ENCODE data around the gene RNF168. TPM values are rescaled to one million over a fixed set of nuclear protein-coding genes. Genes with fewer than 3 reads are reported as not detected.

Gene RNF168
- total and polyA plus RNA-seq, 7 experiments from 2014 or later = 8.5 to 55.9 (median 29.4) TPM

DNA sequence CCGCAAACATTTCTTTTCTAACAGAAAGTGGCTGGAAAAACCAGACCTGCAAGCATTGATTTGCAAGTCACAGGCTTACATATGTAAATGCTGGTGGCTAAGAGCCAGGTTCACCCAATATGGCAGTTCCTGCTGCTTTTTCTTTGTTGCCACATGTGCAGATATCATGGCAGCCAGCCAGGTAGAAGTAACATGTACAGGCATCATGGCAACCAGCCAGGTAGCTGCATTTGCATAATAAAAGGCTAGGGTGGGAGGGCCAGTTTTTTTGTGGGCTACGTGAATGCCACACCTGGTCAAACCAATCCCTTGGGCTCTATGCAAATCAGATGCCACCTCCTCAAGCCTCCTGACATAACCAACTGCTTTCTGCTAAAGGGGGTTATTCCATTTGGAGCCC, 14.4 kb upstream of the RNF168 start:
- no peak overlapping the region for H3K27ac ChIP-seq (ENCODE audit: low read depth, low read length)
- Mint-ChIP-seq H3K4me1 (no peaks in the 10 kb centered on the region), H3K27me3 (peaks cover 0 to 6% (median 0%) of the 10 kb centered on the region in 5 donors), H3K4me3 (no peak overlapping the region), H3K9me3 (peaks cover 14 to 80% (median 53%) of the 10 kb centered on the region in 11 donors), H3K27ac (no peak overlapping the region), H3K36me3 (peaks cover 4 to 28% (median 15%) of the 10 kb centered on the region in 5 donors)
- intact Hi-C loops (cut with micrococcal nuclease) = loop anchor here in 1 of 2 donors (2.0 kb wide), 1 partner anchor 31 kb away; no protein-coding TSS in a partner anchor
- peaks cover 0 to 53% (median 19%) of the 10 kb centered on the region in 3 experiments for H3K9me3 ChIP-seq (ENCODE audit: control insufficient read depth in 2 of 3, low read length in 3 of 3)
- DNase-seq = no peak
- H3K4me1 ChIP-seq (ENCODE audit: control insufficient read depth in 2 of 2, insufficient read depth in 2 of 2, low read length in 2 of 2) = no peaks in the 10 kb centered on the region
- no peak for ATAC-seq
- no peak overlapping the region for H3K4me3 ChIP-seq (ENCODE audit: low read length)
- no peaks in the 10 kb centered on the region for H3K36me3 ChIP-seq (ENCODE audit: control insufficient read depth in 2 of 3, insufficient read depth in 3 of 3, low read length in 3 of 3)
- ChIA-PET CTCF (interaction anchor here (1.6 kb wide), 1 partner anchor 11 kb away, joined by 4 read pairs; no protein-coding TSS in a partner anchor), POLR2A (no interaction called here)
- H3K27me3 ChIP-seq (ENCODE audit: control insufficient read depth in 2 of 2, insufficient read depth in 2 of 2, low read length in 2 of 2) = no peaks in the 10 kb centered on the region

- no peak overlapping the region for H3K27ac Mint-ChIP-seq
- peaks cover 10 to 74% (median 48%) of the 10 kb centered on the region in 11 donors for H3K9me3 Mint-ChIP-seq
- H3K9me3 ChIP-seq (ENCODE audit: control insufficient read depth in 2 of 3, low read length in 3 of 3) = peaks cover 0 to 50% (median 19%) of the 10 kb centered on the region in 3 experiments
- no peaks in the 10 kb centered on the region for H3K27me3 ChIP-seq (ENCODE audit: control insufficient read depth in 2 of 2, insufficient read depth in 2 of 2, low read length in 2 of 2)
- ATAC-seq = no peak
- H3K4me1 ChIP-seq (ENCODE audit: control insufficient read depth in 2 of 2, insufficient read depth in 2 of 2, low read length in 2 of 2) = no peaks in the 10 kb centered on the region
- DNase-seq = no peak
- no peak overlapping the region for H3K4me3 Mint-ChIP-seq
- POLR2A ChIA-PET = interaction anchor here (0.6 kb wide), 1 partner anchor 282 kb away, joined by 3 read pairs; no protein-coding TSS in a partner anchor
- peaks cover 4 to 24% (median 15%) of the 10 kb centered on the region in 5 donors for H3K36me3 Mint-ChIP-seq
- peaks cover 0 to under 1% (median 0%) of the 10 kb centered on the region in 7 donors for H3K4me1 Mint-ChIP-seq
- CTCF ChIA-PET = interaction anchor here (0.5 to 1.6 kb wide), 4 partner anchors 12 to 263 kb away, joined by 3 to 8 read pairs (median 4); no protein-coding TSS in a partner anchor
- H3K36me3 ChIP-seq (ENCODE audit: control insufficient read depth in 2 of 3, insufficient read depth in 3 of 3, low read length in 3 of 3) = no peaks in the 10 kb centered on the region
- intact Hi-C loops (cut with micrococcal nuclease) = no loop called here
- peaks cover 0 to 6% (median 0%) of the 10 kb centered on the region in 5 donors for H3K27me3 Mint-ChIP-seq
- H3K27ac ChIP-seq (ENCODE audit: low read depth, low read length) = no peak overlapping the region
- H3K4me3 ChIP-seq (ENCODE audit: low read length) = no peak overlapping the region
Measured at GRCh38 chr3:196517162-196517800, 13.7 kb upstream of the RNF168 start.

DNA sequence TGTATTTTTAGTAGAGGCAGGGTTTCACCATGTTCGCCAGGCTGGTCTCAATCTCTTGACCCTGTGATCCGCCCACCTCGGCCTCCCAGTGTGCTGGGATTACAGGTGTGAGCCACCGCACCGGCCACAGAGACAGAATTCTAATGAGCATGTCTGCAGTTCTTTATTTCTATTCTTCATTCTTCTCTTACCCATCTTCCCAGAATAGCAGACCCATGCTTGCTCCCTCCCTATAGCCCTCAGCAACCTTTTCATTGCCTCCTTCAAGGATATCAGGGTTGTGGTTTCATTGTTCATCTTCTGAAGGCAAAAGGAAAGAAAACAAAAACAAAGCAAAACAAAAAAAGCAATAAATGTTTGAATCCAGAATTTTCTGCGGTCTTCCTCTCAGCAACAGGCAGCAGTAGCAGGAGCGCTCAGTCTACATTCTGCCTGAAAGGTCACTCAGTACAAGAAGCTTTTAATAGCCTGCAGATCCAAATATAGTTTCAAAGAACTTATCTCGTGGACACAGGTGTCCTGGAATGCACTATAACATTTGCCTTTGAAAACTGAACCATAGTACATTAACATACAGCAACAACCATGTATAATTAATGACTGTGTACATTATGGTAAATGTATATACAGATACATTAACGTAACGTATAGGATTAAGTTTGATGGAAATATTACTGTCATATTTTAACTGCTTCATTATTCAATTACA, 11.5 kb upstream of the RNF168 start, which contains the start of gene SMCO1:
SMCO1 (minus strand) TSS at position 434 of the 709 bp plus-strand sequence; CDS start at position 297, 137 bp downstream.
- ChIA-PET CTCF (interaction anchor here (0.9 kb wide), 1 partner anchor 260 kb away, joined by 4 read pairs; no protein-coding TSS in a partner anchor), POLR2A (no interaction called here)
- Mint-ChIP-seq H3K4me1 (peaks cover 0 to 7% (median 0%) of the 10 kb centered on the region in 7 donors), H3K27me3 (peaks cover 0 to 11% (median 0%) of the 10 kb centered on the region in 5 donors), H3K4me3 (no peak within 1 kb of the TSS), H3K27ac (no peak within 1 kb of the TSS), H3K36me3 (peaks cover 0 to 14% (median 2%) of the 10 kb centered on the region in 5 donors), H3K9me3 (peaks cover 0 to 58% (median 32%) of the 10 kb centered on the region in 11 donors)
- H3K4me1 ChIP-seq (ENCODE audit: control insufficient read depth in 2 of 2, insufficient read depth in 2 of 2, low read length in 2 of 2) = no peaks in the 10 kb centered on the region
- H3K4me3 ChIP-seq (ENCODE audit: low read length) = no peak within 1 kb of the TSS
- intact Hi-C loops (cut with micrococcal nuclease) = no loop called here
- no peaks in the 10 kb centered on the region for H3K36me3 ChIP-seq (ENCODE audit: control insufficient read depth in 2 of 3, insufficient read depth in 3 of 3, low read length in 3 of 3)
- DNase-seq = no peak
- H3K9me3 ChIP-seq (ENCODE audit: control insufficient read depth in 2 of 3, low read length in 3 of 3) = peaks cover 0 to 31% (median 14%) of the 10 kb centered on the region in 3 experiments
- ATAC-seq = no peak
- no peak within 1 kb of the TSS for H3K27ac ChIP-seq (ENCODE audit: low read depth, low read length)
- H3K27me3 ChIP-seq (ENCODE audit: control insufficient read depth in 2 of 2, insufficient read depth in 2 of 2, low read length in 2 of 2) = no peaks in the 10 kb centered on the region

GRCh38 chr3:196514350-196514716, 10.8 kb upstream of the RNF168 start:
- Mint-ChIP-seq H3K4me3 (no peak overlapping the region), H3K4me1 (peaks cover 0 to 7% (median 0%) of the 10 kb centered on the region in 7 donors), H3K27me3 (peaks cover 0 to 15% (median 0%) of the 10 kb centered on the region in 5 donors), H3K36me3 (peaks cover 0 to 11% (median 0%) of the 10 kb centered on the region in 5 donors), H3K9me3 (peaks cover 0 to 50% (median 24%) of the 10 kb centered on the region in 11 donors), H3K27ac (no peak overlapping the region)
- intact Hi-C loops (cut with micrococcal nuclease) = no loop called here
- ChIA-PET POLR2A (interaction anchor here (1.0 kb wide), 1 partner anchor 10 kb away, joined by 4 read pairs; no protein-coding TSS in a partner anchor), CTCF (interaction anchor here (0.9 kb wide), 1 partner anchor 259 kb away, joined by 4 read pairs; no protein-coding TSS in a partner anchor)
- H3K9me3 ChIP-seq (ENCODE audit: control insufficient read depth in 2 of 3, low read length in 3 of 3) = peaks cover 0 to 23% (median 7%) of the 10 kb centered on the region in 3 experiments
- H3K27ac ChIP-seq (ENCODE audit: low read depth, low read length) = no peak overlapping the region
- no peaks in the 10 kb centered on the region for H3K4me1 ChIP-seq (ENCODE audit: control insufficient read depth in 2 of 2, insufficient read depth in 2 of 2, low read length in 2 of 2)
- DNase-seq (no peak), ATAC-seq (no peak)
- no peak overlapping the region for H3K4me3 ChIP-seq (ENCODE audit: low read length)
- no peaks in the 10 kb centered on the region for H3K36me3 ChIP-seq (ENCODE audit: control insufficient read depth in 2 of 3, insufficient read depth in 3 of 3, low read length in 3 of 3)
- no peaks in the 10 kb centered on the region for H3K27me3 ChIP-seq (ENCODE audit: control insufficient read depth in 2 of 2, insufficient read depth in 2 of 2, low read length in 2 of 2)

DNA sequence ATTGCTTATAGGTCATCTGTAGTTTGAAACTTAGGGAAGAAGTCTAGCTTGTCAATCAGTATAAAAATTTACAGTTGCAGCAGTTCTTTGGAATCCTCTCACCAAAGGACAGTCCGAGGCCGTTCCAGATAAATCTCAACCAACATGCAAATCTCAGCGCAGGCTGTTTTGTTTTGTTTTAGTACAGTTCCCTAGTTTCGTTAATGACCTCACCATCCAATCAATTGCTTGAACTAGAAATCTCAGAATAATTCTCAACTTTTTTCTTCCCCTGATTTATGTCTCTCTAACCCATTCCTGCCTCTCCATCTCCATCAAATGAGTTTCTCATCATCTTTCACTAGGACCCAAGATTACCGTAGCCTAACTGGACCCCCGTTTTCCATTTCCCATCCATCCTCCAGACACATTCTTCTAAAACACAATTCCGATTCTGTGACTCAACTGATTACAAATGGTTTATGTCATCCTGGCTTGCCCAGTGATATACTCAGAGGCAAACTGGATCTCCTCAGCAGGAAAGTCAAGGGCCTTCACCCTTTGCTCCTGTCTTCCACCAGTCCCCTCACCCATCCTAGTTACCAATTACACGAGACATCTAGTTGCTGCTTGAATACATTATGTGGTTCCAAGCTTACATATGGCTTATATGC, 10.3 kb upstream of the RNF168 start:
- H3K9me3 Mint-ChIP-seq = peaks cover 0 to 45% (median 19%) of the 10 kb centered on the region in 11 donors
- no peak overlapping the region for H3K27ac Mint-ChIP-seq
- Histone ChIP-seq H3K4me3 (ENCODE audit: low read length) (no peak overlapping the region), H3K27me3 (ENCODE audit: control insufficient read depth in 2 of 2, insufficient read depth in 2 of 2, low read length in 2 of 2) (no peaks in the 10 kb centered on the region), H3K27ac (ENCODE audit: low read depth, low read length) (no peak overlapping the region), H3K9me3 (ENCODE audit: control insufficient read depth in 2 of 3, low read length in 3 of 3) (peaks cover 0 to 18% (median 2%) of the 10 kb centered on the region in 3 experiments), H3K36me3 (ENCODE audit: control insufficient read depth in 2 of 3, insufficient read depth in 3 of 3, low read length in 3 of 3) (no peaks in the 10 kb centered on the region), H3K4me1 (ENCODE audit: control insufficient read depth in 2 of 2, insufficient read depth in 2 of 2, low read length in 2 of 2) (no peaks in the 10 kb centered on the region)
- intact Hi-C loops (cut with micrococcal nuclease) = no loop called here
- H3K4me3 Mint-ChIP-seq = no peak overlapping the region
- POLR2A ChIA-PET = interaction anchor here (0.6 to 1.0 kb wide), 2 partner anchors 10 to 14 kb away, joined by 3 to 4 read pairs; no protein-coding TSS in a partner anchor
- CTCF ChIA-PET = interaction anchor here (0.9 kb wide), 1 partner anchor 258 kb away, joined by 4 read pairs; no protein-coding TSS in a partner anchor
- H3K36me3 Mint-ChIP-seq = peaks cover 0 to 8% (median 0%) of the 10 kb centered on the region in 5 donors
- DNase-seq (no peak), ATAC-seq (no peak)
- peaks cover 0 to 7% (median 0%) of the 10 kb centered on the region in 7 donors for H3K4me1 Mint-ChIP-seq
- H3K27me3 Mint-ChIP-seq = peaks cover 0 to 15% (median 0%) of the 10 kb centered on the region in 5 donors
